Activated CD8-positive, alpha-beta memory T cell treated with anti-CD3 and anti-CD28 coated beads, Interleukin-2, amount 10 ng/mL, durations not matched to agents 7 days and 5 days (primary cell): ENCODE results near the gene RNF125. TPM values are rescaled to one million over a fixed set of nuclear protein-coding genes. Genes with fewer than 3 reads are reported as not detected.
A peak's percentile ranks its signal among the peaks of the same experiment; 100 is the strongest.

Experiments
- ATAC-seq: fragments of 150-1000 bp; cut with Tn5 transposase; one replicate; pipeline ENCODE4 v1.10.0; 2021; ENCODE audit warnings: moderate library complexity
- CTCF ChIA-PET: fragments of 350-600 bp; sonication (Branson Sonifier 250); formaldehyde crosslinking; loops from one replicate; lab custom pipeline; 2021; ENCODE audit warnings: antibody characterized with exemption; lab: Charles Lee
- DNase-seq: peaks from one replicate; pipeline ENCODE4 v3.0.0-alpha.2; 2020
- H3K27ac Mint-ChIP-seq: one replicate; pipeline ENCODE4 v1.8.0; 2021; ENCODE audit warnings: mild to moderate bottlenecking, mixed read lengths
- H3K27me3 Mint-ChIP-seq: one replicate; pipeline ENCODE4 v1.8.0; 2021; ENCODE audit warnings: mixed read lengths
- H3K36me3 Mint-ChIP-seq: one replicate; pipeline ENCODE4 v1.8.0; 2021; ENCODE audit warnings: mild to moderate bottlenecking, mixed read lengths
- H3K4me1 Mint-ChIP-seq: one replicate; pipeline ENCODE4 v1.8.0; 2021; ENCODE audit warnings: mixed read lengths
- H3K4me3 Mint-ChIP-seq: one replicate; pipeline ENCODE4 v1.8.0; 2021; ENCODE audit warnings: mild to moderate bottlenecking, moderate library complexity, mixed read lengths
- H3K9me3 Mint-ChIP-seq: one replicate; pipeline ENCODE4 v1.8.0; 2022; ENCODE audit warnings: low read depth, mixed read lengths
- total RNA-seq, 2 experiments: library from RNA; stranded (reverse); gene quantifications; one replicate each; pipeline ENCODE4 v1.2.3, GENCODE V29; 2021

RNF125 gene
- total RNA-seq, 2 experiments from 2014 or later: 26.1 to 31.9 TPM

DNA sequence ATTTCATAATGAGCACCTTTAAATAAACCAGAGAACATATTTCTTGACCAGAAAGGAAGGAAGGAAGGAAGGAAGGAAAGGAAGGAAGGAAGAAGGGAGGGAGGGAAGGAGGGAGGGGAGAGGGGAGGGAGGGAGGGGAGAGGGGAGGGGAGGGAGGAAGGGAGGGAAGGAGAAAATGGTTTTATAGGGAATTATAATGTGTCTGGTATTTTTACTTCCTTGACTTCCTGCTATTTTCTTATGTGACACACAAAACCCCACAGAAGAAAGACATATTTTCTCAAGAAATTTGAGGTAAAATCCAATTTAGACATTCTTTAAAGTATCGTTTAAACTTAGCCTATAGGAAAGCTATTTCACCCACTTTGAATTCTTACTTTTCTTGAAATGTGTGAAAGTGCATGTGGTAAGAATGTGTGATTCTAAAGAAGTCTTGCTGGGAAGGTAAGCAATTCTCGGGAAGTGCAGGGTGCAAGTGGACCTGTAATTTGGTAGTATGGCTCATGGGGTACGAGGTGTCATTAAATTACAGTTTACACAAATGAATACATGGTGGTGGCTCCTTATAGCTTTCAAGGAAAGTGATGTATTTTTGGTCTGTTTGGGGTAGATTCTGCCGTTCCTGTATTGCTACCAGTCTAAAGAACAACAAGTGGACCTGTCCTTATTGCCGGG lies 18.0 kb downstream of the RNF125 start:
- peak overlapping the region; percentile 61 for H3K27ac Mint-ChIP-seq
- peaks cover 62% of the 10 kb centered on the region for H3K4me1 Mint-ChIP-seq
- CTCF ChIA-PET: interaction anchor here (2.7 to 4.9 kb wide), 3 partner anchors 11 to 18 kb away, joined by 10 to 25 read pairs (median 15); partner anchors contain the start of gene RNF125
- DNase-seq (no peak), ATAC-seq (no peak)
- peaks cover 75% of the 10 kb centered on the region for H3K36me3 Mint-ChIP-seq
- H3K9me3 Mint-ChIP-seq: peaks cover 2% of the 10 kb centered on the region
- no peaks in the 10 kb centered on the region for H3K27me3 Mint-ChIP-seq
- H3K4me3 Mint-ChIP-seq: no peak overlapping the region

DNA sequence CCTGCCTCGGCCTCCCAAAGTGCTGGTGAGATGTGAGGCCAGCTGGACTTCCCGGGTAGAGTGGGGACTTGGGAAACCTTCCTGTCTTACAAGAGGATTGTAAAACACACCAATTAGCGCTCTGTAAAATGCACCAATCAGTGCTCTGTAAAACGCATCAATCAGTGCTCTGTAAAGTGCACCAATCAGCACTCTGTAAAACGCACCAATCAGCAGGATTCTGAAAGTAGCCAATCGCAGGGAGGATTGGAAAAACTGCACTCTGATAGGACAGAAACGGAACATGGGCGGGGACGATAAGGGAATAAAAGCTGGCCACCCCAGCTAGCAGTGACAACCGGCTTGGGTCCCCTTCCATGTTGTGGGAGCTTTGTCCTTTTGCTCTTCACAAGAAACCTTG lies 19.0 kb downstream of the RNF125 start:
- CTCF ChIA-PET: interaction anchor here (1.7 to 4.9 kb wide), 4 partner anchors 12 to 19 kb away, joined by 7 to 25 read pairs (median 12); partner anchors contain the start of gene RNF125
- DNase-seq (no peak), ATAC-seq (no peak)
- Mint-ChIP-seq H3K36me3 (peaks cover 77% of the 10 kb centered on the region), H3K4me3 (no peak overlapping the region), H3K4me1 (peaks cover 65% of the 10 kb centered on the region), H3K27me3 (no peaks in the 10 kb centered on the region), H3K27ac (no peak overlapping the region), H3K9me3 (peaks cover 2% of the 10 kb centered on the region)

DNA sequence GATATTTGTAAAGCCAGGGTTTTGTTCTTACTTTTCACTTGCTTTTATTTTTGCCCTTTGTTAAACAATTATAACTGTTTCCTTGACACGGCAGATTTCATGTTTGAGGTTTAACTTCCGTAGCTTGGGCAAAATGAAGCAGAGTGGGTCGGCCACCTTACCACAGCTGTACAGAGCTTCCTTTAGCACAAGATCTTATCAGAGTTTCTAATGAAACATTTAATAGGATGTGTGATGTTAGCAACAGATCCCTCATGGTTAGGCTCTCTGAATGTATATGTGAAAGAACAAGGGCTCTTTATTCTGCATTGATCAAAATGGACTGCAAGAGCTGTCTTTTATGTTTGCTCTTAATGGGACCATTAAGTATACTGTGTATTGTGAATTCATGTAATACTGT lies 22.3 kb downstream of the RNF125 start:
- CTCF ChIA-PET: interaction anchor here (0.8 to 4.9 kb wide), 10 partner anchors 9 to 53 kb away, joined by 3 to 25 read pairs (median 4); partner anchors contain the start of genes RNF125 and RNF138
- H3K27ac Mint-ChIP-seq: peak overlapping the region; percentile 95
- peak overlapping the region; percentile 63 for H3K4me3 Mint-ChIP-seq
- ATAC-seq (peak; percentile 93), DNase-seq (peak; percentile 88)
- peaks cover 62% of the 10 kb centered on the region for H3K4me1 Mint-ChIP-seq
- H3K36me3 Mint-ChIP-seq: peaks cover 74% of the 10 kb centered on the region
- H3K27me3 Mint-ChIP-seq: no peaks in the 10 kb centered on the region
- H3K9me3 Mint-ChIP-seq: peaks cover 2% of the 10 kb centered on the region

GRCh38 chr18:32042337-32042736 lies 23.7 kb downstream of the RNF125 start:
- no peaks in the 10 kb centered on the region for H3K27me3 Mint-ChIP-seq
- peaks cover 2% of the 10 kb centered on the region for H3K9me3 Mint-ChIP-seq
- peak overlapping the region; percentile 82 for H3K27ac Mint-ChIP-seq
- H3K36me3 Mint-ChIP-seq: peaks cover 66% of the 10 kb centered on the region
- H3K4me3 Mint-ChIP-seq: no peak overlapping the region
- CTCF ChIA-PET: interaction anchor here (1.3 to 2.2 kb wide), 3 partner anchors 23 to 99 kb away, joined by 3 to 9 read pairs (median 4); partner anchors contain the start of genes RNF125 and TRAPPC8
- DNase-seq: no peak
- peaks cover 53% of the 10 kb centered on the region for H3K4me1 Mint-ChIP-seq
- ATAC-seq: no peak

GRCh38 chr18:32048507-32049091 lies 30.0 kb downstream of the RNF125 start:
- Mint-ChIP-seq H3K36me3 (peaks cover 50% of the 10 kb centered on the region), H3K4me1 (peaks cover 54% of the 10 kb centered on the region), H3K4me3 (peak overlapping the region; percentile 18), H3K9me3 (no peaks in the 10 kb centered on the region), H3K27me3 (no peaks in the 10 kb centered on the region), H3K27ac (peak overlapping the region; percentile 87)
- ATAC-seq (peak; percentile 43), DNase-seq (peak; percentile 47)
- CTCF ChIA-PET: interaction anchor here (1.0 to 2.7 kb wide), 6 partner anchors 14 to 34 kb away, joined by 3 to 16 read pairs (median 5); partner anchors contain the start of gene RNF125

DNA sequence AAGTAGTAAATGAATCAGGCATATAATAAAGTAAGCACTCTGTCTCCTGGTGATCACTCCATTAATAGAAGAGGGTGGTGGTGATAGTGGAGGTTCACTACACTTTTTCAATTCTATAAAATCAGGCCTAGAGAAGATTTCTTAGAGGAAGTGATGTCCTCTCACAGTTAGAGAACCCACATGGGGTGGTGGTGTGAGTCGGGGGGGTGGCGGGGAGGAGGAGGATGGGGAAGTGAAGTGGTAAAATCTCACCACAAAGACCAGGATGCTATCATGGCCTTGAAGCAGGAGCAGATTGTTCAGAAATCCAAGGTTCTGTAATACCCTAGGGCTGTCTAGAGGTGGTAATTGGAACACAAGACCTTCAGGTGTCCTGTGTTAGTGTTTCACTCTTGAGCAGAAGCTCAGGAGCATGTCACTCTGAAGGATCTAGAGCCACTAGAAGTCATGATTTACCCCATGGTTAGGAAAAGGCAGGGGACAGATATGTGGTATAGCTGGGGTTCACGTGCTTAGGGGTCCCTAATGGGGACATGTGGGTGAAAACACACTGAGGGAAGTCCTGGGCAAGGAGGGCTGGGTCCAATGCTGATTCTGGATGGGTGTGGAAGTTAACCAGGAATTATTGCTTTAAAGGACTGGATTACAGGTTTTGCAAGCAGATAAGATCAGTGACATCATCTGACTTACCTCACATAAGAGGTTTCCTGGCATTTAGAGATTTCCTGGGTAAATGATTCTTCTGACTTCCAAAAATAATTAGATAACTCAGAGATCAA lies 31.0 kb downstream of the RNF125 start:
- CTCF ChIA-PET: interaction anchor here (0.6 to 3.2 kb wide), 12 partner anchors 9 to 95 kb away, joined by 3 to 19 read pairs (median 4); partner anchors contain the start of gene RNF125
- DNase-seq (peak; percentile 84), ATAC-seq (peak; percentile 64)
- Mint-ChIP-seq H3K27me3 (no peaks in the 10 kb centered on the region), H3K4me1 (peaks cover 54% of the 10 kb centered on the region), H3K36me3 (peaks cover 56% of the 10 kb centered on the region), H3K27ac (peak overlapping the region; percentile 87), H3K4me3 (peak overlapping the region; percentile 47), H3K9me3 (no peaks in the 10 kb centered on the region)

DNA sequence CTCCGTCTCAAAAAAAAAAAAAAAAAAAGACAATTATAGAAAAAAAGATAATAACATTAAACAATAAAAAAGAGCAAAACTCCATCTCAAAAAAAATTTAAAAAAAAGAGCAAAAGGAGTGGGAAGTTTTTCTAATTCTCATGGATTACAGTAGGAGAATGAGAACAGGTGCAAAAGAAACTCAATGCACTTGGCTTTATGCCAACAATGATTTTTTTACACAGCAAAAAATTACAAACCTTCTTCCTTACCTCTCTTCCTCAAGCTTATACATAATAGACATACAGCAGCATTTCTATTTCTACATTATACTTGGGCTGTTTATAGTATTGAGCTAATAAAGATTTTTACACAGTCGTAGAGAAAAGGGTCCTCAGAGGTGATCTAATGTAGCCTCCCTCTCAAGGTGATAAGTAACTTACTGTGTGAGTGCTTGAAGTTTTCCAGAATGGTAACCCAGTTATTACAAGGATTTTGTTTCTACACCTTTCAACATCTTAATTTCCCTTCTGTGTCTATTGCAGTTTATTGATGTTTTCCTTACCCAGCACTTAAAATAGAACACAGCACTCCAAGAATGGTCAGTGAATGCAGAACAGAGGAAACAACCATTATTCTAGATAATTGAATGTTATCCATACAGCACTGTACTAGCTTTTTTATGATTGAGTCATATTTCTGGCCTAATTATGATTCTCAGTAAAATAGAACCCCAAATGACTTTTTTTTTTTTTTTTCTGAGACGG lies 38.2 kb downstream of the RNF125 start:
- no peak for ATAC-seq
- H3K27me3 Mint-ChIP-seq: no peaks in the 10 kb centered on the region
- H3K36me3 Mint-ChIP-seq: peaks cover 59% of the 10 kb centered on the region
- H3K9me3 Mint-ChIP-seq: no peaks in the 10 kb centered on the region
- peak overlapping the region; percentile 12 for H3K27ac Mint-ChIP-seq
- H3K4me1 Mint-ChIP-seq: peaks cover 51% of the 10 kb centered on the region
- DNase-seq: no peak
- H3K4me3 Mint-ChIP-seq: no peak overlapping the region
- CTCF ChIA-PET: interaction anchor here (0.7 to 1.1 kb wide), 4 partner anchors 9 to 114 kb away, joined by 3 to 4 read pairs (median 4); partner anchors contain the start of gene TRAPPC8

DNA sequence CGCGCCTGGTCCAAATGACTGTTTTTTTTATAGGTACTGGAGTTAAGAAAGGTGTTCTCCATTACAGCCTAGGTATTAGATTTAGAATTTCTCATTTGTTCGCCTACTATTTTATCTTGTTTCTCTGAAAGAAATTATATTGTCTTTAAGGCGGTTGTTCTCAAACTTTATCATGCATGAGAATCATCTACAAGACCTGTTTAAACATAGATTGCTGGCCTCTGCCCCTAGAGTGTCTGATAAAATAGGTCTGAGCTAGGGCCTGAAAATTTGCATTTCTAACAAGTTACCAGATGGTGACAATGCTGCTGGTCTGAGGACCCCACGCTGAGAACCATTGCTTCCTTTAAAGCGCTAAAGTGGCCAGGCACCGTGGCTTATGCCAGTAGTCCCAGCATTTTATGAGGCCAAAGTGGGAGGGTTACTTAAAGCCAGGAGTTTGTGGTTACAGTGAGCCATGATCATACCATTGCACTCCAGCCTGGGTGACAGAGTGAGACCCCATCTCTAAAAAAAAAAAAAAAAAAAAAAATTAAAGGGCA lies 39.1 kb downstream of the RNF125 start:
- Mint-ChIP-seq H3K4me1 (peaks cover 46% of the 10 kb centered on the region), H3K9me3 (no peaks in the 10 kb centered on the region), H3K27me3 (no peaks in the 10 kb centered on the region), H3K4me3 (no peak overlapping the region), H3K36me3 (peaks cover 57% of the 10 kb centered on the region), H3K27ac (no peak overlapping the region)
- DNase-seq (no peak), ATAC-seq (no peak)
- CTCF ChIA-PET: interaction anchor here (0.7 kb wide), 1 partner anchor 10 kb away, joined by 4 read pairs; no protein-coding TSS in a partner anchor

DNA sequence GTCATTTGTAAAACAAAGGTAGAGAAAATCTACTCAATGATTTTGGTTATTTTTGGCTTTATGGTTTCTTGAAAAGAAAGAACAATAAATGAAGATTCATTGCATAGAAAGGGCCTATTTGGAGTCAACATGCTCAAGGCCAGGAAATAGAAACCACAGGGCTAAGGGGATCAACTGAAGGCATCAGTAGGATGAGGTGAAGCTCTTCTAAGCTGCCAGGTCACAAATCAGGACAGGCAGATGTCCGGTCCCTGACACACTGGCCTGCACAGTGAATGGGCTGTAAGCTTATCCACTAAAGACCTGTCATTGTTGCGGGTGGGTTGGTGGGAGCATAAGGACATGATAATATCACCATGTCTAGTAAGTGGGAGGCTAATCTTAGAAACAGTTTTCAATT lies 41.4 kb downstream of the RNF125 start:
- peaks cover 48% of the 10 kb centered on the region for H3K4me1 Mint-ChIP-seq
- peak overlapping the region; percentile 12 for H3K27ac Mint-ChIP-seq
- DNase-seq (no peak), ATAC-seq (peak; percentile 49)
- CTCF ChIA-PET: interaction anchor here (1.0 to 2.2 kb wide), 4 partner anchors 10 to 40 kb away, joined by 3 to 10 read pairs (median 4); no protein-coding TSS in a partner anchor
- H3K27me3 Mint-ChIP-seq: no peaks in the 10 kb centered on the region
- H3K9me3 Mint-ChIP-seq: no peaks in the 10 kb centered on the region
- H3K36me3 Mint-ChIP-seq: peaks cover 62% of the 10 kb centered on the region
- H3K4me3 Mint-ChIP-seq: no peak overlapping the region

GRCh38 chr18:32067375-32068167 lies 48.9 kb downstream of the RNF125 start:
- no peak for ATAC-seq
- Mint-ChIP-seq H3K27ac (no peak overlapping the region), H3K36me3 (peaks cover 49% of the 10 kb centered on the region), H3K9me3 (no peaks in the 10 kb centered on the region), H3K27me3 (no peaks in the 10 kb centered on the region), H3K4me3 (no peak overlapping the region), H3K4me1 (peaks cover 11% of the 10 kb centered on the region)
- CTCF ChIA-PET: interaction anchor here (0.6 to 1.3 kb wide), 2 partner anchors 10 to 49 kb away, joined by 4 to 6 read pairs; partner anchors contain the start of gene RNF125
- DNase-seq: no peak

DNA sequence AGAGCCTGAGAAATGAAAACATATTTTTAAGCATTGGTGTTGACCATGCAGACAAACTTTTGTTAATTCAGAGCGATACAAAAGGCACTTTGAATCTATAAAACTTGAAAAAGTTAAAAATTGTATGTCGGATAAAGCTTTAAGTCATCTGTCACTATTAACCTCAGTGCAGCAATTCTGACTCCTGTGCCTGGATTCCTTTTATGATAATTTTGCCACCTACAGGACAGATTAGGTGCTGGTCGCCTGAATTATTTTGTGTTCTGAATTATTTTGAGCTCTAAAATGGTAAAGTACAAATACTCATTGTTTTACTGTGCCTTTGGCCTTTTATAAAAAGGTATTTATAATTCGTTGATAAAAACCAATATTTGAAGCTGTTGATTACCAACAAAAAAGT lies 53.7 kb downstream of the RNF125 start:
- Mint-ChIP-seq H3K36me3 (peaks cover 39% of the 10 kb centered on the region), H3K27ac (no peak overlapping the region), H3K4me1 (peaks cover 26% of the 10 kb centered on the region), H3K27me3 (no peaks in the 10 kb centered on the region), H3K4me3 (no peak overlapping the region), H3K9me3 (no peaks in the 10 kb centered on the region)
- ATAC-seq (peak; percentile 65), DNase-seq (no peak)
- CTCF ChIA-PET: interaction anchor here (0.6 to 3.5 kb wide), 21 partner anchors 9 to 223 kb away, joined by 3 to 42 read pairs (median 4); partner anchors contain the start of genes RNF125, RNF138 and TRAPPC8
